ENCODE measurements around the gene IFI27. TPM values are rescaled to one million over a fixed set of nuclear protein-coding genes. Genes with fewer than 3 reads are reported as not detected.

The IFI27 gene
- total and polyA plus RNA-seq, 2 of the 4 experiments (the other 2 are of a cell fraction), result under 0.01 to 0.60 TPM

- H3K9ac ChIP-seq (ENCODE audit: low read depth, low read length), result no peak overlapping the region
- H3K4me2 ChIP-seq (ENCODE audit: low read depth, low read length), result no peak overlapping the region
- no peak overlapping the region for H2AK9ac ChIP-seq (replicated peaks; ENCODE audit: low read depth, low read length, poor library complexity)
- intact Hi-C loops (cut with micrococcal nuclease), result no loop called here
- H4K20me1 ChIP-seq (ENCODE audit: insufficient read depth, low read length), result no peaks in the 10 kb centered on the region
- no peak overlapping the region for H3K4ac ChIP-seq (ENCODE audit: low read depth, low read length)
- no peak overlapping the region for H3K14ac ChIP-seq (replicated peaks; ENCODE audit: low read depth, low read length)
- WGBS, 2 experiments (ENCODE audit: extremely low coverage in 2 of 2, insufficient read length in 1 of 2), result no CpG with 5 or more reads among the region's 2 CpGs
- no peak for DNase-seq
- no peaks in the 10 kb centered on the region for H3K36me3 ChIP-seq (ENCODE audit: control insufficient read depth, insufficient read depth, low read length)
- dilution Hi-C loops (cut with HindIII; ENCODE audit: low sequenced_read_pairs, unreplicated experiment), result no loop called here
- no peak overlapping the region for H3K18ac ChIP-seq (ENCODE audit: low read depth, low read length)
- no peaks in the 10 kb centered on the region for H3K79me1 ChIP-seq (ENCODE audit: low read depth in 1 of 2, low read length in 2 of 2)
- POLR2A ChIA-PET (ENCODE audit: unreplicated experiment), result no interaction called here
- H3K23ac ChIP-seq (ENCODE audit: low read depth, low read length), result no peak overlapping the region
- H3K9me3 ChIP-seq (ENCODE audit: control insufficient read depth, insufficient read depth, low read length), result no peaks in the 10 kb centered on the region
- H2BK20ac ChIP-seq (ENCODE audit: low read depth, low read length), result no peak overlapping the region
- no peak overlapping the region for H4K91ac ChIP-seq (ENCODE audit: insufficient read depth, low read depth, low read length)
- ATAC-seq (ENCODE audit: low read depth), result no peak
- no peak overlapping the region for H3K56ac ChIP-seq (ENCODE audit: extremely low read depth, insufficient read depth, low read length)
- H3K4me1 ChIP-seq (ENCODE audit: control insufficient read depth, insufficient read depth, low read length), result no peaks in the 10 kb centered on the region
- no peak overlapping the region for H3K27ac ChIP-seq (ENCODE audit: insufficient read depth, low read length)
- CTCF ChIA-PET, result no interaction called here
- no peak overlapping the region for H2BK120ac ChIP-seq (ENCODE audit: low read depth, low read length)
- TF ChIP-seq RAD21 (IDR thresholded peaks at IDR 0.05; ENCODE audit: low read length), result no peak
- TF ChIP-seq SMC3 (IDR thresholded peaks at IDR 0.05; ENCODE audit: low read depth, low read length), result no peak
- no peak for TF ChIP-seq RCOR1 (IDR thresholded peaks at IDR 0.05; ENCODE audit: insufficient replicate concordance, low read length)
- no peak for TF ChIP-seq POLR2A (IDR thresholded peaks at IDR 0.05; ENCODE audit: low read depth, low read length)
- no peak for TF ChIP-seq CTCF (conservative IDR thresholded peaks at IDR 0.05; ENCODE audit: low read depth, low read length)
- TF ChIP-seq BHLHE40 (IDR thresholded peaks at IDR 0.05; ENCODE audit: low read depth, low read length), result no peak
- TF ChIP-seq FOS (IDR thresholded peaks at IDR 0.05; ENCODE audit: low read depth, low read length), result no peak
- no peak for TF ChIP-seq USF2 (IDR thresholded peaks at IDR 0.05; ENCODE audit: low read depth, low read length)
- no peak for TF ChIP-seq MXI1 (IDR thresholded peaks at IDR 0.05; ENCODE audit: borderline replicate concordance, low read depth, low read length)
- no peak for TF ChIP-seq RFX5 (IDR thresholded peaks at IDR 0.05; ENCODE audit: low read depth, low read length)
- TF ChIP-seq CHD1 (IDR thresholded peaks at IDR 0.05; ENCODE audit: low read depth, low read length), result no peak
- TF ChIP-seq NFE2L2 (IDR thresholded peaks at IDR 0.05; ENCODE audit: low read depth, low read length), result no peak
- TF ChIP-seq MAZ (IDR thresholded peaks at IDR 0.05; ENCODE audit: borderline replicate concordance, low read depth, low read length), result no peak
- TF ChIP-seq MAFK (IDR thresholded peaks at IDR 0.05; ENCODE audit: low read depth, low read length), result no peak
- TF ChIP-seq, protein P1, sequence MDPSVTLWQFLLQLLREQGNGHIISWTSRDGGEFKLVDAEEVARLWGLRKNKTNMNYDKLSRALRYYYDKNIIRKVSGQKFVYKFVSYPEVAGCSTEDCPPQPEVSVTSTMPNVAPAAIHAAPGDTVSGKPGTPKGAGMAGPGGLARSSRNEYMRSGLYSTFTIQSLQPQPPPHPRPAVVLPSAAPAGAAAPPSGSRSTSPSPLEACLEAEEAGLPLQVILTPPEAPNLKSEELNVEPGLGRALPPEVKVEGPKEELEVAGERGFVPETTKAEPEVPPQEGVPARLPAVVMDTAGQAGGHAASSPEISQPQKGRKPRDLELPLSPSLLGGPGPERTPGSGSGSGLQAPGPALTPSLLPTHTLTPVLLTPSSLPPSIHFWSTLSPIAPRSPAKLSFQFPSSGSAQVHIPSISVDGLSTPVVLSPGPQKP (IDR thresholded peaks at IDR 0.05; ENCODE audit: borderline replicate concordance, low read depth, low read length), result no peak
- no peak for TF ChIP-seq CEBPB (IDR thresholded peaks at IDR 0.05; ENCODE audit: low read depth, low read length)
- no peak overlapping the region for H4K5ac ChIP-seq (ENCODE audit: low read depth, low read length)
- 0 out of 2 replicates have a peak, but pooled peaks cover 5% of the 10 kb centered on the region for H3K9me1 ChIP-seq (ENCODE audit: insufficient read depth, low read length)
- H2BK15ac ChIP-seq (ENCODE audit: low read depth, low read length), result no peak overlapping the region
- no peak overlapping the region for H2AK5ac ChIP-seq (ENCODE audit: low read depth, low read length)
- no peak overlapping the region for H3K4me3 ChIP-seq (ENCODE audit: insufficient read depth, low read depth, low read length)
- no peak overlapping the region for H2AFZ ChIP-seq (replicated peaks; ENCODE audit: low read length, poor library complexity)
- in situ Hi-C loops (cut with MboI; ENCODE audit: low sequenced_read_pairs), result no loop called here
- no peak overlapping the region for H2BK5ac ChIP-seq (ENCODE audit: low read depth, low read length, poor library complexity, severe bottlenecking)
- H3K27me3 ChIP-seq (ENCODE audit: control insufficient read depth, insufficient read depth, low read length), result no peaks in the 10 kb centered on the region
- H4K8ac ChIP-seq (ENCODE audit: low read depth in 2 of 2, low read length in 2 of 2), result no peak overlapping the region
- no TSS peak for BruUV-seq (replicated peaks)
Observed at GRCh38 chr14:94109915-94110250, 653 bp upstream of the IFI27 start.

Measured in IMR-90 (cell line).